ENCODE results near the gene PAQR6.
A peak's percentile ranks its signal among the peaks of the same experiment; 100 is the strongest.

PAQR6 gene

GRCh38 chr1:156247460-156248322 is at the start of gene PAQR6:
TSS of gene PAQR6 (minus strand) at chr1:156248056. CDS start at chr1:156246731, 1,325 bp downstream.
- DNase-seq (ENCODE audit: low read depth): no peak

- no peak for DNase-seq (ENCODE audit: low read depth)
Observed at GRCh38 chr1:156295391-156295947, 47.6 kb upstream of the PAQR6 start, which contains the start of gene GLMP. TSS of gene GLMP (minus strand) at chr1:156295679. CDS start at chr1:156295645, 34 bp downstream.

- no peak for DNase-seq (ENCODE audit: low read depth)
Observed at GRCh38 chr1:156293895-156294294, 46.0 kb upstream of the PAQR6 start.

GRCh38 chr1:156293098-156293434 is 45.2 kb upstream of the PAQR6 start:
- no peak for DNase-seq (ENCODE audit: low read depth)

GRCh38 chr1:156291226-156292061 is 43.6 kb upstream of the PAQR6 start:
- no peak for DNase-seq (ENCODE audit: low read depth)

- no peak for DNase-seq (ENCODE audit: low read depth)
Observed at GRCh38 chr1:156289857-156290256, 42.0 kb upstream of the PAQR6 start.

- no peak for DNase-seq (ENCODE audit: low read depth)
Observed at GRCh38 chr1:156286061-156286460, 38.2 kb upstream of the PAQR6 start.

- DNase-seq (ENCODE audit: low read depth): no peak
Observed at GRCh38 chr1:156285437-156285836, 37.6 kb upstream of the PAQR6 start.

GRCh38 chr1:156284757-156285156 is 36.9 kb upstream of the PAQR6 start:
- DNase-seq (ENCODE audit: low read depth): no peak

- DNase-seq (ENCODE audit: low read depth): no peak
Observed at GRCh38 chr1:156284112-156284511, 36.3 kb upstream of the PAQR6 start, which contains the start of gene TMEM79. TSS of gene TMEM79 (plus strand) at chr1:156284325. CDS start at chr1:156285227, 902 bp downstream.

- DNase-seq (ENCODE audit: low read depth): no peak
Observed at GRCh38 chr1:156283521-156283920, 35.7 kb upstream of the PAQR6 start.

GRCh38 chr1:156282479-156283222 is 34.8 kb upstream of the PAQR6 start, which contains the start of gene SMG5:
TSS of gene SMG5 (minus strand) at chr1:156282825. CDS start at chr1:156282680, 145 bp downstream.
- peak; percentile 92 for DNase-seq (ENCODE audit: low read depth)

GRCh38 chr1:156281693-156282478 is 34.0 kb upstream of the PAQR6 start:
- DNase-seq (ENCODE audit: low read depth): no peak

GRCh38 chr1:156281281-156281680 is 33.4 kb upstream of the PAQR6 start:
- no peak for DNase-seq (ENCODE audit: low read depth)

GRCh38 chr1:156279837-156280236 is 32.0 kb upstream of the PAQR6 start:
- DNase-seq (ENCODE audit: low read depth): no peak

- no peak for DNase-seq (ENCODE audit: low read depth)
Observed at GRCh38 chr1:156276966-156277381, 29.1 kb upstream of the PAQR6 start.

GRCh38 chr1:156276532-156276931 is 28.7 kb upstream of the PAQR6 start:
- DNase-seq (ENCODE audit: low read depth): no peak

GRCh38 chr1:156270314-156270713 is 22.5 kb upstream of the PAQR6 start:
- no peak for DNase-seq (ENCODE audit: low read depth)

GRCh38 chr1:156268336-156268735 is 20.5 kb upstream of the PAQR6 start:
- DNase-seq (ENCODE audit: low read depth): no peak

GRCh38 chr1:156266051-156266450 is 18.2 kb upstream of the PAQR6 start:
- DNase-seq (ENCODE audit: low read depth): no peak

GRCh38 chr1:156263288-156263655 is 15.4 kb upstream of the PAQR6 start:
- no peak for DNase-seq (ENCODE audit: low read depth)
